Measurements from ENCODE around the gene DCLK1.

DCLK1 gene

GRCh38 chr13:35744566-35745178 lies 386.5 kb downstream of the DCLK1 start:
- TF ChIP-seq, protein P1, sequence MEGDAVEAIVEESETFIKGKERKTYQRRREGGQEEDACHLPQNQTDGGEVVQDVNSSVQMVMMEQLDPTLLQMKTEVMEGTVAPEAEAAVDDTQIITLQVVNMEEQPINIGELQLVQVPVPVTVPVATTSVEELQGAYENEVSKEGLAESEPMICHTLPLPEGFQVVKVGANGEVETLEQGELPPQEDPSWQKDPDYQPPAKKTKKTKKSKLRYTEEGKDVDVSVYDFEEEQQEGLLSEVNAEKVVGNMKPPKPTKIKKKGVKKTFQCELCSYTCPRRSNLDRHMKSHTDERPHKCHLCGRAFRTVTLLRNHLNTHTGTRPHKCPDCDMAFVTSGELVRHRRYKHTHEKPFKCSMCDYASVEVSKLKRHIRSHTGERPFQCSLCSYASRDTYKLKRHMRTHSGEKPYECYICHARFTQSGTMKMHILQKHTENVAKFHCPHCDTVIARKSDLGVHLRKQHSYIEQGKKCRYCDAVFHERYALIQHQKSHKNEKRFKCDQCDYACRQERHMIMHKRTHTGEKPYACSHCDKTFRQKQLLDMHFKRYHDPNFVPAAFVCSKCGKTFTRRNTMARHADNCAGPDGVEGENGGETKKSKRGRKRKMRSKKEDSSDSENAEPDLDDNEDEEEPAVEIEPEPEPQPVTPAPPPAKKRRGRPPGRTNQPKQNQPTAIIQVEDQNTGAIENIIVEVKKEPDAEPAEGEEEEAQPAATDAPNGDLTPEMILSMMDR (IDR thresholded peaks at IDR 0.05; ENCODE audit: low read depth, low read length, missing control alignments) = no peak
- DNase-seq (ENCODE audit: extremely low read depth, low read depth) = no peak
- H3K4me3 ChIP-seq (replicated peaks; ENCODE audit: low read depth, low read length) = no peak overlapping the region

DNA sequence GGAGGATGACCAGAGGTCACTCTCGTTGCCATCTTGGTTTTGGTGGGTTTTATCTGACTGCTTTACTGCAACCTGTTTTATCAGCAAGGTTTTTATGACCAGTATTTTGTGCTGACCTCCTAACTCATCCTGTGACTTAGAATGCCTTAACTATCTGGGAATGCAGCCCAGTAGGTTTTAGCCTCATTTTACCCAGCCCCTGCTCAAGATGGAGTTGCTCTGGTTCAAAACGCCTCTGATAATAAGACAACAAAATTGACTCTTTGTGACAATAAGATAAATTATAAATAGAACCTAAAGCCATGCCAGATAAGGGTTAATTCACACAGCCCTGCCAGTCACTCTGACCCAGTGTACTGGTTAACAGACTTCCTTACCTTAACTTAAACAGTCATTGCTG lies 387.0 kb downstream of the DCLK1 start:
- DNase-seq (ENCODE audit: extremely low read depth, low read depth) = no peak
- H3K4me3 ChIP-seq (replicated peaks; ENCODE audit: low read depth, low read length) = no peak overlapping the region
- TF ChIP-seq, protein P1 (IDR thresholded peaks at IDR 0.05; ENCODE audit: low read depth, low read length, missing control alignments) = no peak

GRCh38 chr13:35743165-35743564 lies 388.0 kb downstream of the DCLK1 start:
- no peak for DNase-seq (ENCODE audit: extremely low read depth, low read depth)
- H3K4me3 ChIP-seq (replicated peaks; ENCODE audit: low read depth, low read length) = no peak overlapping the region
- TF ChIP-seq, protein P1 (IDR thresholded peaks at IDR 0.05; ENCODE audit: low read depth, low read length, missing control alignments) = no peak

- H3K4me3 ChIP-seq (replicated peaks; ENCODE audit: low read depth, low read length) = no peak overlapping the region
- TF ChIP-seq, protein P1 (IDR thresholded peaks at IDR 0.05; ENCODE audit: low read depth, low read length, missing control alignments) = no peak
- DNase-seq (ENCODE audit: extremely low read depth, low read depth) = no peak
Observed at GRCh38 chr13:35741657-35742056, 389.5 kb downstream of the DCLK1 start.

DNA sequence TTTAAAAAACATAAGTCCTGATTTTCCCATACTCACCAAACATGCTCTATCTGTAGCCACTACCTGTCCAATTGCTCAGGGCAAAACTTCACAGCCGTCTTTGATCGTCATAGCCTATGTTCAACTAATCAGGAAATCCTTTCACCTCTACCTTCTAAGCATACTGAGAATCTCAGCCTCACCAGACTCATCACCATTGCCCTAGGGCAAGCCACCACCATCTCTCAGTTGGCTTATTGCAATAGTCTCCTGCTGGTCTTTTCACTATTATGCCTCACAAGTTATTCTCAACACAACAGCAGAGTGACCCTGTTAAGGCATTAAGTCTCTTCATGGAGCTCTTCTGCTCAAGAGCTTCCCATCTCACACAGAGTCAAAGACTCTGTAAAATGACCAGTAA lies 394.3 kb downstream of the DCLK1 start:
- TF ChIP-seq, protein P1 (IDR thresholded peaks at IDR 0.05; ENCODE audit: low read depth, low read length, missing control alignments) = no peak
- no peak overlapping the region for H3K4me3 ChIP-seq (replicated peaks; ENCODE audit: low read depth, low read length)
- no peak for DNase-seq (ENCODE audit: extremely low read depth, low read depth)

GRCh38 chr13:35733827-35734226 lies 397.4 kb downstream of the DCLK1 start:
- no peak for DNase-seq (ENCODE audit: extremely low read depth, low read depth)
- TF ChIP-seq, protein P1 (IDR thresholded peaks at IDR 0.05; ENCODE audit: low read depth, low read length, missing control alignments) = no peak
- H3K4me3 ChIP-seq (replicated peaks; ENCODE audit: low read depth, low read length) = no peak overlapping the region

- no peak overlapping the region for H3K4me3 ChIP-seq (replicated peaks; ENCODE audit: low read depth, low read length)
- TF ChIP-seq, protein P1 (IDR thresholded peaks at IDR 0.05; ENCODE audit: low read depth, low read length, missing control alignments) = no peak
- DNase-seq (ENCODE audit: extremely low read depth, low read depth) = no peak
Observed at GRCh38 chr13:35732565-35732964, 398.6 kb downstream of the DCLK1 start.

Data from HFF-Myc (cell line).